ENCODE measurements around the gene HSPB8. TPM values are rescaled to one million over a fixed set of nuclear protein-coding genes. Genes with fewer than 3 reads are reported as not detected.

HSPB8 gene
- polyA plus RNA-seq, 2 of the 4 experiments (the other 2 are of a cell fraction), result 7.8 to 9.6 TPM

- Histone ChIP-seq H3K4me2 (no peak overlapping the region), H3K4me3 (no peak overlapping the region), H3K9me3 (no peaks in the 10 kb centered on the region), H3K27ac (no peak overlapping the region), H3K4me1 (no peaks in the 10 kb centered on the region)
- TF ChIP-seq TFCP2L1 (CRISPR knock-in tag; IDR thresholded peaks at IDR 0.05) (no peak), KDM1A (IDR thresholded peaks at IDR 0.05; ENCODE audit: low read depth) (no peak), ELK1 (IDR thresholded peaks at IDR 0.05; ENCODE audit: low read depth, low read length) (no peak), HDAC2 (IDR thresholded peaks at IDR 0.05) (no peak), RCOR1 (IDR thresholded peaks at IDR 0.05; ENCODE audit: low read depth, low read length) (no peak), TP53 (CRISPR knock-in tag; IDR thresholded peaks at IDR 0.05) (no peak), REST (IDR thresholded peaks at IDR 0.05) (no peak), HOXB13 (CRISPR knock-in tag; IDR thresholded peaks at IDR 0.05; ENCODE audit: low read depth) (no peak), MYC (IDR thresholded peaks at IDR 0.05; ENCODE audit: borderline replicate concordance, low read length) (no peak)
- ATAC-seq, result no peak
- DNase-seq (ENCODE audit: low read depth in 1 of 2, low spot score in 1 of 2), result no peak
- ChIA-PET CTCF (interaction anchor here (0.6 kb wide), 1 partner anchor 33 kb away, joined by 3 read pairs; no protein-coding TSS in a partner anchor), POLR2A (no interaction called here)
- no peak for FAIRE-seq
- 11% methylated on average over 2 of the region's 2 CpGs for WGBS (ENCODE audit: missing lambda C conversion rate)
Observed at GRCh38 chr12:119159844-119160243, 18.9 kb upstream of the HSPB8 start.

GRCh38 chr12:119167902-119168301 lies 10.8 kb upstream of the HSPB8 start:
- TF ChIP-seq JUNB (IDR thresholded peaks at IDR 0.05) (no peak), TP53 (CRISPR knock-in tag; IDR thresholded peaks at IDR 0.05) (no peak), CHD2 (IDR thresholded peaks at IDR 0.05; ENCODE audit: low read length, partially characterized antibody) (no peak)
- ChIA-PET CTCF (interaction anchor here (1.0 kb wide), 1 partner anchor 28 kb away, joined by 3 read pairs; no protein-coding TSS in a partner anchor), POLR2A (no interaction called here)
- Histone ChIP-seq H3K4me1 (no peaks in the 10 kb centered on the region), H3K27ac (no peak overlapping the region), H3K9me3 (no peaks in the 10 kb centered on the region), H3K4me2 (no peak overlapping the region), H3K4me3 (no peak overlapping the region)
- no peak for ATAC-seq
- FAIRE-seq, result no peak
- WGBS (ENCODE audit: missing lambda C conversion rate), result 11% methylated on average over 3 of the region's 3 CpGs
- no peak for DNase-seq (ENCODE audit: low read depth in 1 of 2, low spot score in 1 of 2)

- ChIA-PET CTCF (no interaction called here), POLR2A (no interaction called here)
- no peaks in the 10 kb centered on the region for H3K4me1 ChIP-seq
- no peak overlapping the region for H3K4me3 ChIP-seq
- no peak for DNase-seq (ENCODE audit: low read depth in 1 of 2, low spot score in 1 of 2)
- TF ChIP-seq PBX3 (IDR thresholded peaks at IDR 0.05), result no peak
- no peak for TF ChIP-seq HDAC2 (IDR thresholded peaks at IDR 0.05)
- no peak for TF ChIP-seq ZFP36 (IDR thresholded peaks at IDR 0.05; ENCODE audit: borderline replicate concordance, partially characterized antibody)
- TF ChIP-seq HEYL (CRISPR knock-in tag; IDR thresholded peaks at IDR 0.05), result no peak
- no peak for TF ChIP-seq NPAS2 (CRISPR knock-in tag; IDR thresholded peaks at IDR 0.05; ENCODE audit: borderline replicate concordance)
- no peaks in the 10 kb centered on the region for H3K9me3 ChIP-seq
- H3K27ac ChIP-seq, result no peak overlapping the region
- H3K4me2 ChIP-seq, result no peak overlapping the region
- no peak for ATAC-seq
- no peak for FAIRE-seq
- 22% methylated on average over 3 of the region's 3 CpGs for WGBS (ENCODE audit: missing lambda C conversion rate)
Observed at GRCh38 chr12:119168721-119169120, 10.0 kb upstream of the HSPB8 start.

All from A549 (cell line).